Loucy (cell line): ENCODE measurements around the gene EIF3F.

ENCODE experiments used
- EZH2phosphoT487 ChIP-seq: fragments of 200-600 bp; IDR thresholded peaks from 2 replicates; pipeline ENCODE4 v1.6.1; 2018; ENCODE audit warnings: antibody characterized with exemption, mild to moderate bottlenecking, moderate library complexity, borderline replicate concordance
- TF ChIP-seq, protein P1 (sequence below): fragments of 200-600 bp; sonication (generic); conservative IDR thresholded peaks from 2 replicates; pipeline ENCODE4 v1.5.1; 2014; ENCODE audit warnings: mild to moderate bottlenecking, antibody characterized with exemption, low read length

DNA sequence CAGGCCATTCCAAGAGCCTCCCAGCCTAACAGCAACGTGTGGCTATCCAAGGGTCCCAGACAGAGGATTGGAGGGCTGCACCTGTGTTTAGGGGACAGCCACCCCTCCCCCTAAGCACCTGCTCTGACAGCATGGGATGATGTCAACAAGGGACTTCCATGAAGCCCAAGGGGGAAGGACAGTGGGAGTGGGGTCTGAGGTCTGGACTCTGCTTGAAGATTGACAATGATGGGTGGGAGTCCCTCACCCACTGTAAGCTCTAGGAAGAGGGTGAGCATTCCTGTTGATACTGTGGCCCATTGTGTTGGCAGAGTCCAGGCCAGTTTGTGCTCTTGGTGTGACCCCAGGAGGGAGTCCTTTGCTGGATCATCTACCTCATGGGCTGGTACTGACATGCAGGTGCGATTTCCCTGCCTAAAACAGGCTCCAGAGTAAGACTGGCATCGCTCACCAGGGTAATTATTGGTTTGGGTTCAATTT lies 47.0 kb downstream of the EIF3F start:
- TF ChIP-seq EZH2phosphoT487, result no peak
- TF ChIP-seq, protein P1, sequence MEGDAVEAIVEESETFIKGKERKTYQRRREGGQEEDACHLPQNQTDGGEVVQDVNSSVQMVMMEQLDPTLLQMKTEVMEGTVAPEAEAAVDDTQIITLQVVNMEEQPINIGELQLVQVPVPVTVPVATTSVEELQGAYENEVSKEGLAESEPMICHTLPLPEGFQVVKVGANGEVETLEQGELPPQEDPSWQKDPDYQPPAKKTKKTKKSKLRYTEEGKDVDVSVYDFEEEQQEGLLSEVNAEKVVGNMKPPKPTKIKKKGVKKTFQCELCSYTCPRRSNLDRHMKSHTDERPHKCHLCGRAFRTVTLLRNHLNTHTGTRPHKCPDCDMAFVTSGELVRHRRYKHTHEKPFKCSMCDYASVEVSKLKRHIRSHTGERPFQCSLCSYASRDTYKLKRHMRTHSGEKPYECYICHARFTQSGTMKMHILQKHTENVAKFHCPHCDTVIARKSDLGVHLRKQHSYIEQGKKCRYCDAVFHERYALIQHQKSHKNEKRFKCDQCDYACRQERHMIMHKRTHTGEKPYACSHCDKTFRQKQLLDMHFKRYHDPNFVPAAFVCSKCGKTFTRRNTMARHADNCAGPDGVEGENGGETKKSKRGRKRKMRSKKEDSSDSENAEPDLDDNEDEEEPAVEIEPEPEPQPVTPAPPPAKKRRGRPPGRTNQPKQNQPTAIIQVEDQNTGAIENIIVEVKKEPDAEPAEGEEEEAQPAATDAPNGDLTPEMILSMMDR, result no peak
